ENCODE results near the gene SLC6A1. TPM values are rescaled to one million over a fixed set of nuclear protein-coding genes. Genes with fewer than 3 reads are reported as not detected.
"Not testable (repeated sequence)": the region's sequence is repeated elsewhere in the genome, so short reads cannot be mapped to it uniquely, and the experiment has no call there.

SLC6A1 gene
- total RNA-seq, 1 donor from 2014 or later, result not detected

DNA sequence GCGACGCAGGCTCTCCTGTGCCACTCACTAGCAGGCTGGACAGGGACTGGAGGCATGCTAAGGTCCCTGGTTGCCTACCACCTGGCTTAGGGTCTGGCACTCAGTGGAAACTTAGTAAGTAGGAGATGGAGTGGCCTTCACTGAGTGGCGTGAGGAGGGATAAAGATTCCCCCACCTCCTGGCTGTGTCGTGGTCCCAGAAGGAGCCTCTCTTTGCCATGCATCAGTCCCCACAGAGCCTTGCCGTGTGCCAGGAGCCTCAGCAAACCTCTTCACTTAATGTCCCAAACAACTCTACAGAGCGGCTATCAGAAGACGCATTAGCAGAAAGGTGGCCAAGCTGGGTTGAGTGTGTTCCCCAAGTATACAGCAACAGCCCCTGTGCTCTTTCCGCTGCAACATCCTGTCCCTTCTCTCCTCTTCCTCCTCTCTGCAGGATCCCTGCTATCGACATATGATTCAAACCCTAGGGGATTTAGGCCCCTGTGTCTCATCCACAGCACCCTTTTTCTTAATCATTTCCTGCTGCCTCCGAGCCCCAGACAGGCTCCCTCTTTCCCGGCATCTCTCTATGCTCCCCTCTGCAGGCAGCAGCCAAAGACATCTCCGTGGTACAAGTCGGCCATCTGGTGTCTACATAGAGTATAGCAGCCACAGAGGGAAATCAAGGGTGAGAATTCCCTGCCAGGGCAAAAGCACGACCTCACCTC lies 66.7 kb downstream of the SLC6A1 start:
- intact Hi-C loops (cut with micrococcal nuclease), result loop anchor here (1.0 kb wide), 2 partner anchors 114 to 301 kb away; no protein-coding TSS in a partner anchor

DNA sequence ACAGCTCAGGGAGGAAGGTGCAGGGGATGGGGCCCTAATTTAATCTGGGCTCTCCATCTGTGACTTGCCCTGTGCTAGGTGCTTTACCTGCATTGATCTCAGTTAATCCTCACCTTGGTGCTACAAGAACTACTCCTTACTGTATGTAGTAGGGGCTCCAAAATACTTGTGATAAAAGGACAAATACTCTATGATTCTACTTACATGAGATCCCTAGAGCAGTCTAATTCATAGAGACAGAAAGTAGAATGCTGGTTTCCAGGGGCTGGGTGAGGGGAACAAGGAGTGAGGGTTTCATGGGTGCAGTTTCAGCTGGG lies 67.2 kb downstream of the SLC6A1 start:
- intact Hi-C loops (cut with micrococcal nuclease), result loop anchor here (1.0 kb wide), 4 partner anchors 114 to 593 kb away; no protein-coding TSS in a partner anchor

DNA sequence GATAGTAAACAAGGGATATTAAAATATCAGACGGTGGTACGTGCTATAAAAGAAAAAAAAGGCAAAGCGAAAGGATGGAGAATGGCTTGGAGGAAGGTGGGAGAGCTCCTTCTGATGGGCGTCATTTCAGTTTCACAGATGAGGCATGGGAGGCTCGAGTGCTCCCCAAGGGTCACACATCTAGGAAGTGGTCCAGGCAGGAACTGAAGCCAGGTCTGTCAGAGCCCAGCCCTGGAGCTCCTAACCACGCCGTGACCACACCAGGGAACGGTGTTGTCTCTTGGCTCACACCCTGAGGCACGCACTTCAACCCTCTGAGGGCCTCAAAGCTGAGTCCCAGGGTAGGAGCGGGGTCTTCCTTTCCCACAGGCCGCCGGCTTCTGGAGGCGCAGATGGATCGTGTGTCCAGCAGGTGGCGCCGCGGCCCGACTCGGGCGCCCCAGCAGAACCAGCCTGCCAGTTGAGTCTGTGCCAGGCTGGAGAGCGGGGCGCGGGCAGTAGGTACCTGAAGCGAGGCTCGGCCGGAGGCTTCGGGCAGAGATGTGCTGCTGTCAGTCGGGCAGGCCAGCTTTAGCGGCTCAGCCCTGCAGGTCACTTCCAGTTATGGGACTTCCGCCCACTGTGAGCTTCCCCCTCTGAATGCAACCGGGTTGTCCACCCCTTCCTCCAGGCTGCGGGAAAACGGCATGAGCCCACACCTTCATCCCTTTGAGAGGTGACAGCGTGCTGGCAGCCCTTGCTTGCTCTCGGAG lies 68.1 kb downstream of the SLC6A1 start:
- intact Hi-C loops (cut with micrococcal nuclease), result loop anchor here (1.0 kb wide), 2 partner anchors 146 to 592 kb away; no protein-coding TSS in a partner anchor

GRCh38 chr3:11061268-11061871 lies 68.8 kb downstream of the SLC6A1 start:
- intact Hi-C loops (cut with micrococcal nuclease), result not testable (repeated sequence)

- intact Hi-C loops (cut with micrococcal nuclease), result no loop called here
Observed at GRCh38 chr3:11062704-11063103, 70.2 kb downstream of the SLC6A1 start.

- intact Hi-C loops (cut with micrococcal nuclease), result no loop called here
Observed at GRCh38 chr3:11071096-11071755, 78.7 kb downstream of the SLC6A1 start.

- intact Hi-C loops (cut with micrococcal nuclease), result no loop called here
Observed at GRCh38 chr3:11072631-11073030, 80.1 kb downstream of the SLC6A1 start.

- intact Hi-C loops (cut with micrococcal nuclease), result no loop called here
Observed at GRCh38 chr3:11074011-11074410, 81.5 kb downstream of the SLC6A1 start.

DNA sequence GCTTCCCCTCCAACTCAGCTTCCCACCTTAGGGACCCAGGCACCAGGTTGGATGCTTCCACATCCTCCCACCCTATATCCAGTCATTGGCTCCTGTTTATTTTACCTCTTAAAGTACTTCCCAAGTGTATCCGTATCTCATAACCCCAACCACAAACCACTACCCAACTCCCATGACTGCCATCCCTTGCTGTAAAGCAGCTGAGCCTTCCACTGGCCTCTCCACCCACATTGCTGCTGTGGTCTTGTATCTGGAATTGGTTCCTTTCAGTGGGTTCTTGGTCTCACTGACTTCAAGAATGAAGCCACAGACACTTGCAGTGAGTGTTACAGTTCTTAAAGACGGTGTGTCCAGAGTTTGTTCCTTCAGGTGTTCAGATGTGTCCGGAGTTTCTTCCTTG lies 81.9 kb downstream of the SLC6A1 start:
- intact Hi-C loops (cut with micrococcal nuclease), result no loop called here

- intact Hi-C loops (cut with micrococcal nuclease), result not testable (repeated sequence)
Observed at GRCh38 chr3:11075122-11075521, 82.6 kb downstream of the SLC6A1 start.

DNA sequence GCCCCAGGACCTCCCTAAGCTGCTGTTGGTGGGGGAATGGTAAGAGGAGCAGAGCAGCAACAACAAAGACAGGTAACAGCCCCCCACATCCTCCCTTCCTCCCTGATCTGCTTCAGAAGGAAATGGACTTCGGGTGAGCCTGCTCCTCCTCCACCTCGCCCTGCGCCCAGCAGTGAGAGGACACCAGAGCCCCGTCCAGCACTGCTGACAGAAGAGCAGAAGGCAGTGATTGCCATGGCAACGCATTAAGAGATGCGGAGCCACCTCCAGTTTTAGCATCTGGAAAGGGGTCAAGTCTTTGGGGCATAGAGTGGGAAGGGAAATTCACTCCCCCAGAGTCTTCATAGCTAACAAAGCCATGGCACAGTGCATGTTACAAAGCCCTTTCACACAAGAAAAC lies 84.2 kb downstream of the SLC6A1 start:
- intact Hi-C loops (cut with micrococcal nuclease), result no loop called here

GRCh38 chr3:11077466-11077865 lies 84.9 kb downstream of the SLC6A1 start:
- intact Hi-C loops (cut with micrococcal nuclease), result no loop called here

- intact Hi-C loops (cut with micrococcal nuclease), result no loop called here
Observed at GRCh38 chr3:11078826-11079515, 86.4 kb downstream of the SLC6A1 start.

GRCh38 chr3:11080492-11080891 lies 87.9 kb downstream of the SLC6A1 start:
- intact Hi-C loops (cut with micrococcal nuclease), result no loop called here

DNA sequence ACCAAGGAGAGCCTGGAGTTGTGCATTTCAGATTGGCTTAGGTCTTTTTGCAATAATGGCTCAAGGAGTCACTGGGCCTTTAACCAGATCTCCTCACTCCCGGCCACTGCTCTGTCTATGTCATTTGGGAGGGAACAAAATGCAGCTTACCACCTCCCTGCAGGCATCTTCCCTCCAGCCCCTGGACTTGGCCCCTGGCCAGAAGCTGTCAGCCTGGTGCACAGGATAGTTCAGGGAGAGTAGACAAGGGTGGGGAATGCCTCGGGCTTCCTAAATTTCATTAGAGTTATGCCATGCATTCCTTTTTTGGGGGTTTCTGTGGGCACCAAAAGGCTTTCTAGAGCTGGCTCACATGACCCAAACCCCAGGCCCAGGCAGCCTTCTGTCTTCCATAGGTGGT lies 91.5 kb downstream of the SLC6A1 start:
- intact Hi-C loops (cut with micrococcal nuclease), result no loop called here

- intact Hi-C loops (cut with micrococcal nuclease), result no loop called here
Observed at GRCh38 chr3:11084677-11085076, 92.1 kb downstream of the SLC6A1 start.

GRCh38 chr3:11085093-11085840 lies 92.7 kb downstream of the SLC6A1 start:
- intact Hi-C loops (cut with micrococcal nuclease), result no loop called here

- intact Hi-C loops (cut with micrococcal nuclease), result no loop called here
Observed at GRCh38 chr3:11086856-11087255, 94.3 kb downstream of the SLC6A1 start.

- intact Hi-C loops (cut with micrococcal nuclease), result no loop called here
Observed at GRCh38 chr3:11088066-11088465, 95.5 kb downstream of the SLC6A1 start.

DNA sequence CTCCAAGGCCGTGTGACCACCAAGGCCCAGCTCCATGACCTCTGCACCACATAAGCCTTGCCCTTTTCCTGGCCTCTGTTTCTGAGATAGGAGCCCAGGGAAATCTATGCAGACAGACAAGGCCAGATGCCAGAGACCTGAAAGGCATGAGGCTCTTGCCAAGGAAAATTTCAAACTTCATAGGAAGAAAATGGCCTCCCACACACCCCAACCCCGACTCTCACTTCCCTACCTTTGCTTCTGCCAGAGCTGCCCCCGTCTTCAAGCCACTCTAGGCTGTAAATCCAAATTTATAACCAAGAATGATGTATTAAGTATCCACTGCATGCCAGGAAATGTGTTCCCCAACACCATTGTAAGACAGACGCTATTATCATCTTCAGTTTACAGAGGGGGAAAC lies 96.3 kb downstream of the SLC6A1 start:
- intact Hi-C loops (cut with micrococcal nuclease), result no loop called here
